GM19324 (cell line): Measurements from ENCODE around the gene BRD9.

Experiments used
- ATAC-seq: cut with Tn5 transposase; IDR thresholded peaks from one replicate; pipeline ENCODE4 v1.9.1; 2021; ENCODE audit warnings: mild to moderate bottlenecking, moderate library complexity; ENCODE audit not compliant: unreplicated experiment, low FRiP score

Gene BRD9

DNA sequence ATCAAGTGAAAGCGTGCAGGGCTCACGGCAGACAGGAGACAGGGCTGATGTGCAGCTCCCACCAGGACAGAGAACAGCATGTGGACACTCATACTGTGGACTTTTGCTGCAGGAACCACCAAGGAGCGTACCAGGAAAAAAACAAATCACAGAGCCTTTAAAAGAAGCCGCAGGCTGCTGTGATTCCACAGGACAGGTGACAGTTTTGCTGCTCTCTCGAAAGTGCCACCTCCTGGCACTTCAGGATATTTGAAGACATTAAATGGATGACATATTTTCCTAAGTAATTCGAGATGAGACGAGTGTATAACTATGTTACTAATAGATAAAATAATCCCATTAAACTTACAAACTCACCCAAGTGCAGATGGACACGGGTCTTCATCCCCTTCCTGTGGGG, 71.1 kb downstream of the BRD9 start:
- no peak for ATAC-seq

DNA sequence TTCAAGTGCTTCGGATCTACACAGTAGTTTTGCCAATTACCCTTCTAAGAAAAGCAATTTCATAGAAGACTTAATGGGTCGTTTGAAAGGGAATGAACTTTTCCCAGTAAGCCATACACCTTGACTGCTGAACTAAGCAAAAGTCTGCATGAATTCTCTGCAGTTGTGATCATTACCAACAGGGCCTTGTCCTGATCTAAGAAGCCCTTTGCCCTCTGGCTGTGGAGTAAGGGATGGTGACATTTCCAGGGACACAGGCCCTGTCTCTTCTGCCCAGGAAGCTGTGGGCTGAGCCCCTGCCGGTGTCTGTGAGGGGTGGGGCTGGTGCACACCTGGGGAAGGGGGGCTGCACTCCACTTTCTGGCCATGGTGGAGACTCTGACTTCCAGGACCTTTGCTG, 72.4 kb downstream of the BRD9 start:
- no peak for ATAC-seq

- no peak for ATAC-seq
Measured at GRCh38 chr5:819078-819477, 73.5 kb downstream of the BRD9 start.

DNA sequence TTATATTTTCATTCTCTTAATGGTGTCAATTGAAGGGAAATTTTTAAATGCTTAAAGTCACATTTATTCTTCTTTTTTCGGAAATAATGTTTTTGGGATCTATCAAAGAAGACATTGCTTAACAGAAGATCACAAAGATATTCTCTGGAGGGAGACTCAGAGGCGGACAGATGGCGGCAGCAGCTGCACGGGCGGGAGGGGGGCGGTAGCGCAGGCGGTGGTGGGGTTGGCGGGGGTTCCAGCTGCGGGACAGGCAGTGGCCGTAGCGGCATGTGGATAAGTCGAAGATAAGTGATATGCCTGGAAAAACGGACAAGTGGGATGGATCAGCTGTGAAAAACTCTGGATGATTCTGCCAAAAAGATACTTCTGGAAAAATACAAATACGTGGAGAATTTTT, 76.4 kb downstream of the BRD9 start:
- no peak for ATAC-seq

GRCh38 chr5:815449-815848, 77.2 kb downstream of the BRD9 start:
- ATAC-seq: no peak
